ENCODE data around the gene SLC25A33.

SLC25A33 gene

DNA sequence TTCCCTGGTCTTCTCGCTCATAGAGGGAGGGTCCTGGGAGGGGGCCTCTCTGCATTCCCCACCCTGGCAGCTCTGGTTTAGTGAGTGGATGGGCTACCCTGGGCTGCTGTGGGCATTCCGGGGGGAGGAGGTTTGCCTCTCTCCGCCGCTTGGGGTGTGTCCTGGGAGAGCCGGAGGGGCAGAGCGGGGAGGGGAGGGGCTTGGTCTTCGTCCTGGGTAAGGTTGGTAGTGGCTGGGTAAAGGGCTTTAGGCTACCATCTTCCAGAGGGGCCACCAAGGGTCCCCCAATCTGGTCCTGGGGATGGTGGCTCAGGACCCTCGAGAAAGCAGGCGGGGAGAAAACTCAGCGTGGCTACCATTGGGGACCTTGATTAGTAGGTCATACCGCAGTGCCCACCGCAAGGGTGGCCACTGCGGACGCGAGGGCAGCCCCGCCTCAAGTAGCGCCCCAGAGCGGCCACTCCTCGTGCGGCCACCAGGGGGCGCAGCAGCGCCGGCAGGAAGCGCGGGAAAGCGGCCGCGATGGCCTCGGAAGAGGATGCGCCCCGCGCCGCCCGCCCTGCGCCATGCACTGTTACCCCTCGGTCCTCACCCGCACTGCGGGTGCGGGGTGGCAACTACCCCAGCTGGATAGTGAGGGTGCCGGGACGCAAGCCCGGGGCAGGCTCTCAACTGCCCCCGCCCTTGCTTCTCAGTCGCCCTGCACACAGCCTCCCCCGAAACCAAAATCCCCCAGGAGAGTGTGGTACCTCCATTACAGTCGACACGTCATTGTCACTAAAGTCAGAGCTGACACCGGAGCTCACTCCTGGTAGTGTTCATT, 44.1 kb upstream of the SLC25A33 start:
- TF ChIP-seq EZH2 (IDR thresholded peaks at IDR 0.05; ENCODE audit: borderline replicate concordance, low read depth, low read length, severe bottlenecking) (no peak), CTCF (IDR thresholded peaks at IDR 0.05; ENCODE audit: borderline replicate concordance, extremely low read depth, low read length, poor library complexity, severe bottlenecking) (peak; percentile 93)
- H3K9me3 ChIP-seq (ENCODE audit: insufficient read depth, low read length, severe bottlenecking) = no peaks in the 10 kb centered on the region
- no peaks in the 10 kb centered on the region for H3K36me3 ChIP-seq (ENCODE audit: insufficient read depth, low read length)
- no peaks in the 10 kb centered on the region for H3K27me3 ChIP-seq (ENCODE audit: insufficient read depth, low read length, poor library complexity)
- DNase-seq (peak; percentile 72), ATAC-seq (ENCODE audit: insufficient read depth, low read depth) (peak; percentile 87)
- H3K9ac ChIP-seq (ENCODE audit: low read depth, low read length) = peak overlapping the region; percentile 47
- peak overlapping the region; percentile 61 for H3K4me2 ChIP-seq (ENCODE audit: insufficient read depth, low read length)
- peak overlapping the region; percentile 82 for H2AFZ ChIP-seq (ENCODE audit: low read depth, low read length)
- peak overlapping the region; percentile 45 for H3K27ac ChIP-seq (ENCODE audit: low read length)
- H3K79me2 ChIP-seq (ENCODE audit: insufficient read depth, low read length) = no peaks in the 10 kb centered on the region
- peaks cover 14% of the 10 kb centered on the region for H3K4me1 ChIP-seq (ENCODE audit: insufficient read depth, low read length)
- H4K20me1 ChIP-seq (ENCODE audit: insufficient read depth, low read length) = no peaks in the 10 kb centered on the region
- peak overlapping the region in 1 of 2 experiments; percentile 53; a peak in 2 of 4 replicates for H3K4me3 ChIP-seq (ENCODE audit: low read depth in 1 of 2, low read length in 2 of 2)

GRCh38 chr1:9495854-9496374, 43.4 kb upstream of the SLC25A33 start:
- DNase-seq = no peak
- Histone ChIP-seq H3K9ac (ENCODE audit: low read depth, low read length) (no peak overlapping the region; the same call in 1 of the 2 replicates), H3K4me2 (ENCODE audit: insufficient read depth, low read length) (peak overlapping the region; percentile 61), H3K27me3 (ENCODE audit: insufficient read depth, low read length, poor library complexity) (no peaks in the 10 kb centered on the region), H3K36me3 (ENCODE audit: insufficient read depth, low read length) (no peaks in the 10 kb centered on the region), H3K27ac (ENCODE audit: low read length) (no peak overlapping the region), H3K4me3 (ENCODE audit: low read depth in 1 of 2, low read length in 2 of 2) (peak overlapping the region in 1 of 2 experiments; percentile 53; a peak in 1 of 4 replicates), H2AFZ (ENCODE audit: low read depth, low read length) (peak overlapping the region; percentile 82), H3K79me2 (ENCODE audit: insufficient read depth, low read length) (no peaks in the 10 kb centered on the region), H4K20me1 (ENCODE audit: insufficient read depth, low read length) (no peaks in the 10 kb centered on the region), H3K9me3 (ENCODE audit: insufficient read depth, low read length, severe bottlenecking) (no peaks in the 10 kb centered on the region), H3K4me1 (ENCODE audit: insufficient read depth, low read length) (peaks cover 13% of the 10 kb centered on the region)
- peak; percentile 9; the same call in 1 of the 3 replicates for ATAC-seq (ENCODE audit: insufficient read depth, low read depth)
- TF ChIP-seq EZH2 (IDR thresholded peaks at IDR 0.05; ENCODE audit: borderline replicate concordance, low read depth, low read length, severe bottlenecking) (no peak), CTCF (IDR thresholded peaks at IDR 0.05; ENCODE audit: borderline replicate concordance, extremely low read depth, low read length, poor library complexity, severe bottlenecking) (no peak)

DNA sequence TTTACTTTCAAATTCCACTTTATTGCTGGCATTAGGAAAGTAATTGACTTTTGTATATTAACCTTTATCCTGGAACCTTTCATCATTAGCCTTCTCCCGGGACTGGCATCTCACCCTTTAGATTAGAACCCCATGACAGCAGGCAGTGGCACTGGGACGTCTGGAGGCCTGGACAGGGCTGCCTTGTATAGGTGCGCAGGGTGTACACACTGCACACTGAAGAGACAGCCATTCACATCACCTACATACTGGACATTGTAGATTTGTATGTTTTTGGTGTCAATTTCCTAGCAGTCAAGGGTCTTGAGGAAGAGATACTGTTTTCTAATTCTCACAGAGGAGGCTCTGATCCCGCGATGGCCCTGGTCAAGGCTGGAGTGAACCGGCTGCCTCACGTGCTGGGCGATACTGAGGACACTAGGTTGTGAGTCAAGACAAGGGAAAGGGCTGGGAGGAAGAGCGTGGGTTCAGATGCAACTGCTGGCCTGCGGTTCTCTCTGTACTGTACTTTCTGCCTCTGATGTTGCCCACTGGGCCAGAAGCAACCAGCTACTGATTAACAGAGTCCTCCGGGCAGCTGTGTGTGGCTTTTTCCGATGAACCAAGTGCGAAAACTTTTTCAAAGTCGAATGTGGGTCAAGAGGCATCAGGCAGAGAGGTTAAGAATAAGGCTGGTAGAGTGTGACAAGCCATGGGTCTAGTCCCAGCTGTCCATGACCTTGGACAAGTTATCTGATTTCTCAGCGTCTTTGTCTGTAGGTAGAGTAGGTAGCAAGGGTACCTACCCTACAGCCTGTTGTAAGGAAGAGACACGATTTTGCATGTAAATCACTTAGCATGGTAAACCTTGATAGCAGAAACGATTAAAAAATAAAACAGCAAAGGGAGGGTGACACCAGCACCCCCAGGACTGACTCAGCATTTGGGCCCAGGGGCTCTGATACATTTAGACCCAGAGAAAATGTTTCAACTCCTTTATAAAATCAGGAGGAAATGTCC, 38.2 kb upstream of the SLC25A33 start:
- Histone ChIP-seq H3K4me1 (ENCODE audit: insufficient read depth, low read length) (no peaks in the 10 kb centered on the region), H3K9me3 (ENCODE audit: insufficient read depth, low read length, severe bottlenecking) (no peaks in the 10 kb centered on the region), H3K36me3 (ENCODE audit: insufficient read depth, low read length) (no peaks in the 10 kb centered on the region), H2AFZ (ENCODE audit: low read depth, low read length) (no peak overlapping the region), H3K4me3 (ENCODE audit: low read depth in 1 of 2, low read length in 2 of 2) (no peak overlapping the region), H3K79me2 (ENCODE audit: insufficient read depth, low read length) (no peaks in the 10 kb centered on the region), H3K4me2 (ENCODE audit: insufficient read depth, low read length) (no peak overlapping the region), H3K27ac (ENCODE audit: low read length) (no peak overlapping the region), H4K20me1 (ENCODE audit: insufficient read depth, low read length) (no peaks in the 10 kb centered on the region), H3K27me3 (ENCODE audit: insufficient read depth, low read length, poor library complexity) (no peaks in the 10 kb centered on the region), H3K9ac (ENCODE audit: low read depth, low read length) (no peak overlapping the region)
- TF ChIP-seq CTCF (IDR thresholded peaks at IDR 0.05; ENCODE audit: borderline replicate concordance, extremely low read depth, low read length, poor library complexity, severe bottlenecking) (no peak), EZH2 (IDR thresholded peaks at IDR 0.05; ENCODE audit: borderline replicate concordance, low read depth, low read length, severe bottlenecking) (no peak)
- ATAC-seq (ENCODE audit: insufficient read depth, low read depth) (no peak), DNase-seq (no peak)

Data from DND-41 (cell line).